Measurements from ENCODE around the gene YPEL4. TPM values are rescaled to one million over a fixed set of nuclear protein-coding genes. Genes with fewer than 3 reads are reported as not detected.

The YPEL4 gene
- total RNA-seq, 1 experiment from 2014 or later, result 0.32 TPM

DNA sequence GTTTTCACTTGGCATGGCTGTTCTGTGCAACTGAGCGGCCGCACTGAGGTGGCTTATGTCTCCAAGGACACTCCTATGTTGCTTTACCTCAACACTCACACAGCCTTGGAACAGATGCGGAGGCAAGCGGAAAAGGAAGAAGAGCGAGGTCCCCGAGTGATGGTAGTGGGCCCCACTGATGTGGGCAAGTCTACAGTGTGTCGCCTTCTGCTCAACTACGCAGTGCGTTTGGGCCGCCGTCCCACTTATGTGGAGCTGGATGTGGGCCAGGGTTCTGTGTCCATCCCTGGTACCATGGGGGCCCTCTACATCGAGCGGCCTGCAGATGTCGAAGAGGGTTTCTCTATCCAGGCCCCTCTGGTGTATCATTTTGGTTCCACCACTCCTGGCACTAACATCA lies 10.0 kb upstream of the YPEL4 start:
- BruUV-seq (replicated peaks), result no TSS peak
- H3K4me2 ChIP-seq (ENCODE audit: low read length), result no peak overlapping the region
- intact Hi-C loops (cut with micrococcal nuclease), result loop anchor here (5.0 to 10.0 kb wide), 2 partner anchors 628 to 1895 kb away; no protein-coding TSS in a partner anchor
- H3K36me3 ChIP-seq (ENCODE audit: control insufficient read depth in 1 of 2, insufficient read depth in 2 of 2, low read length in 2 of 2), result peaks cover 11 to 18% of the 10 kb centered on the region in 2 experiments; a peak in 3 of 4 replicates
- H3K9ac ChIP-seq (ENCODE audit: low read length), result no peak overlapping the region
- H3K27ac ChIP-seq (ENCODE audit: low read depth, low read length), result no peak overlapping the region
- ATAC-seq (no peak), DNase-seq (ENCODE audit: low read depth, low spot score) (no peak)
- H3K79me2 ChIP-seq (ENCODE audit: insufficient read depth, low read length), result peaks cover 31% of the 10 kb centered on the region
- ChIA-PET CTCF (no interaction called here), POLR2A (no interaction called here), RAD21 (ENCODE audit: low non-redundant PET in 1 of 2, low total read pairs in 2 of 2, uncharacterized antibody in 2 of 2, unreplicated experiment in 2 of 2) (no interaction called here)
- H4K20me1 ChIP-seq (ENCODE audit: insufficient read depth), result no peaks in the 10 kb centered on the region
- H3K27me3 ChIP-seq (ENCODE audit: insufficient read depth, low read length), result no peaks in the 10 kb centered on the region
- H2AFZ ChIP-seq (ENCODE audit: low read depth, low read length, poor library complexity, severe bottlenecking), result no peak overlapping the region
- H3K4me3 ChIP-seq (replicated peaks in 1 of 2; ENCODE audit: low read depth in 1 of 2, low read length in 2 of 2), result no peak overlapping the region
- TF ChIP-seq SIN3A (IDR thresholded peaks at IDR 0.05; ENCODE audit: low read depth), result no peak
- no peak for TF ChIP-seq EZH2phosphoT487 (IDR thresholded peaks at IDR 0.05; ENCODE audit: borderline replicate concordance)
- TF ChIP-seq, protein P1, sequence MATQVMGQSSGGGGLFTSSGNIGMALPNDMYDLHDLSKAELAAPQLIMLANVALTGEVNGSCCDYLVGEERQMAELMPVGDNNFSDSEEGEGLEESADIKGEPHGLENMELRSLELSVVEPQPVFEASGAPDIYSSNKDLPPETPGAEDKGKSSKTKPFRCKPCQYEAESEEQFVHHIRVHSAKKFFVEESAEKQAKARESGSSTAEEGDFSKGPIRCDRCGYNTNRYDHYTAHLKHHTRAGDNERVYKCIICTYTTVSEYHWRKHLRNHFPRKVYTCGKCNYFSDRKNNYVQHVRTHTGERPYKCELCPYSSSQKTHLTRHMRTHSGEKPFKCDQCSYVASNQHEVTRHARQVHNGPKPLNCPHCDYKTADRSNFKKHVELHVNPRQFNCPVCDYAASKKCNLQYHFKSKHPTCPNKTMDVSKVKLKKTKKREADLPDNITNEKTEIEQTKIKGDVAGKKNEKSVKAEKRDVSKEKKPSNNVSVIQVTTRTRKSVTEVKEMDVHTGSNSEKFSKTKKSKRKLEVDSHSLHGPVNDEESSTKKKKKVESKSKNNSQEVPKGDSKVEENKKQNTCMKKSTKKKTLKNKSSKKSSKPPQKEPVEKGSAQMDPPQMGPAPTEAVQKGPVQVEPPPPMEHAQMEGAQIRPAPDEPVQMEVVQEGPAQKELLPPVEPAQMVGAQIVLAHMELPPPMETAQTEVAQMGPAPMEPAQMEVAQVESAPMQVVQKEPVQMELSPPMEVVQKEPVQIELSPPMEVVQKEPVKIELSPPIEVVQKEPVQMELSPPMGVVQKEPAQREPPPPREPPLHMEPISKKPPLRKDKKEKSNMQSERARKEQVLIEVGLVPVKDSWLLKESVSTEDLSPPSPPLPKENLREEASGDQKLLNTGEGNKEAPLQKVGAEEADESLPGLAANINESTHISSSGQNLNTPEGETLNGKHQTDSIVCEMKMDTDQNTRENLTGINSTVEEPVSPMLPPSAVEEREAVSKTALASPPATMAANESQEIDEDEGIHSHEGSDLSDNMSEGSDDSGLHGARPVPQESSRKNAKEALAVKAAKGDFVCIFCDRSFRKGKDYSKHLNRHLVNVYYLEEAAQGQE (IDR thresholded peaks at IDR 0.05; ENCODE audit: low read depth), result no peak
- TF ChIP-seq SP1 (IDR thresholded peaks at IDR 0.05; ENCODE audit: low read depth), result no peak
- TF ChIP-seq RAD21 (IDR thresholded peaks at IDR 0.05; ENCODE audit: low read depth), result no peak
- no peak for TF ChIP-seq EGR1 (IDR thresholded peaks at IDR 0.05; ENCODE audit: low read depth)
- no peak for TF ChIP-seq POLR2AphosphoS5 (IDR thresholded peaks at IDR 0.05; ENCODE audit: low read depth, low read length)
- no peak for TF ChIP-seq YY1 (IDR thresholded peaks at IDR 0.05; ENCODE audit: extremely low read depth, insufficient replicate concordance, low read depth, low read length)
- TF ChIP-seq, protein P2, sequence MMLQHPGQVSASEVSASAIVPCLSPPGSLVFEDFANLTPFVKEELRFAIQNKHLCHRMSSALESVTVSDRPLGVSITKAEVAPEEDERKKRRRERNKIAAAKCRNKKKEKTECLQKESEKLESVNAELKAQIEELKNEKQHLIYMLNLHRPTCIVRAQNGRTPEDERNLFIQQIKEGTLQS (IDR thresholded peaks at IDR 0.05), result no peak
- TF ChIP-seq, protein P3, sequence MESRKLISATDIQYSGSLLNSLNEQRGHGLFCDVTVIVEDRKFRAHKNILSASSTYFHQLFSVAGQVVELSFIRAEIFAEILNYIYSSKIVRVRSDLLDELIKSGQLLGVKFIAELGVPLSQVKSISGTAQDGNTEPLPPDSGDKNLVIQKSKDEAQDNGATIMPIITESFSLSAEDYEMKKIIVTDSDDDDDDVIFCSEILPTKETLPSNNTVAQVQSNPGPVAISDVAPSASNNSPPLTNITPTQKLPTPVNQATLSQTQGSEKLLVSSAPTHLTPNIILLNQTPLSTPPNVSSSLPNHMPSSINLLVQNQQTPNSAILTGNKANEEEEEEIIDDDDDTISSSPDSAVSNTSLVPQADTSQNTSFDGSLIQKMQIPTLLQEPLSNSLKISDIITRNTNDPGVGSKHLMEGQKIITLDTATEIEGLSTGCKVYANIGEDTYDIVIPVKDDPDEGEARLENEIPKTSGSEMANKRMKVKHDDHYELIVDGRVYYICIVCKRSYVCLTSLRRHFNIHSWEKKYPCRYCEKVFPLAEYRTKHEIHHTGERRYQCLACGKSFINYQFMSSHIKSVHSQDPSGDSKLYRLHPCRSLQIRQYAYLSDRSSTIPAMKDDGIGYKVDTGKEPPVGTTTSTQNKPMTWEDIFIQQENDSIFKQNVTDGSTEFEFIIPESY (IDR thresholded peaks at IDR 0.05; ENCODE audit: extremely low read depth, insufficient replicate concordance, low read length), result no peak
- TF ChIP-seq CEBPB (IDR thresholded peaks at IDR 0.05; ENCODE audit: low read depth), result no peak
- TF ChIP-seq ELF1 (IDR thresholded peaks at IDR 0.05; ENCODE audit: borderline replicate concordance, low read depth), result no peak
- TF ChIP-seq TCF7L2 (IDR thresholded peaks at IDR 0.05; ENCODE audit: borderline replicate concordance, extremely low read depth, insufficient read depth, insufficient read length), result no peak
- no peak for TF ChIP-seq ZFX (IDR thresholded peaks at IDR 0.05)
- no peak for TF ChIP-seq CBX3 (IDR thresholded peaks at IDR 0.05; ENCODE audit: low read depth)
- TF ChIP-seq, protein P4, sequence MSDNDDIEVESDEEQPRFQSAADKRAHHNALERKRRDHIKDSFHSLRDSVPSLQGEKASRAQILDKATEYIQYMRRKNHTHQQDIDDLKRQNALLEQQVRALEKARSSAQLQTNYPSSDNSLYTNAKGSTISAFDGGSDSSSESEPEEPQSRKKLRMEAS (IDR thresholded peaks at IDR 0.05), result no peak
- TF ChIP-seq, protein P5, sequence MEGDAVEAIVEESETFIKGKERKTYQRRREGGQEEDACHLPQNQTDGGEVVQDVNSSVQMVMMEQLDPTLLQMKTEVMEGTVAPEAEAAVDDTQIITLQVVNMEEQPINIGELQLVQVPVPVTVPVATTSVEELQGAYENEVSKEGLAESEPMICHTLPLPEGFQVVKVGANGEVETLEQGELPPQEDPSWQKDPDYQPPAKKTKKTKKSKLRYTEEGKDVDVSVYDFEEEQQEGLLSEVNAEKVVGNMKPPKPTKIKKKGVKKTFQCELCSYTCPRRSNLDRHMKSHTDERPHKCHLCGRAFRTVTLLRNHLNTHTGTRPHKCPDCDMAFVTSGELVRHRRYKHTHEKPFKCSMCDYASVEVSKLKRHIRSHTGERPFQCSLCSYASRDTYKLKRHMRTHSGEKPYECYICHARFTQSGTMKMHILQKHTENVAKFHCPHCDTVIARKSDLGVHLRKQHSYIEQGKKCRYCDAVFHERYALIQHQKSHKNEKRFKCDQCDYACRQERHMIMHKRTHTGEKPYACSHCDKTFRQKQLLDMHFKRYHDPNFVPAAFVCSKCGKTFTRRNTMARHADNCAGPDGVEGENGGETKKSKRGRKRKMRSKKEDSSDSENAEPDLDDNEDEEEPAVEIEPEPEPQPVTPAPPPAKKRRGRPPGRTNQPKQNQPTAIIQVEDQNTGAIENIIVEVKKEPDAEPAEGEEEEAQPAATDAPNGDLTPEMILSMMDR (IDR thresholded peaks at IDR 0.05 in 2 of 3, conservative IDR thresholded peaks at IDR 0.05 in 1 of 3; ENCODE audit: borderline replicate concordance in 1 of 3, insufficient read depth in 1 of 3, low read depth in 2 of 3, low read length in 2 of 3), result no peak
- H3K9me3 ChIP-seq (ENCODE audit: control insufficient read depth in 1 of 2, insufficient read depth in 1 of 2, low read depth in 1 of 2, low read length in 2 of 2), result no peaks in the 10 kb centered on the region
- H3K4me1 ChIP-seq (ENCODE audit: control insufficient read depth in 1 of 2, insufficient read depth in 2 of 2, low read length in 2 of 2), result peaks cover 7 to 11% of the 10 kb centered on the region in 2 experiments; a peak in 3 of 4 replicates
- no peaks in the 10 kb centered on the region for H3K9me2 ChIP-seq (ENCODE audit: insufficient read depth)

All from HCT116 (cell line).